Activated CD4-positive, alpha-beta T cell treated with anti-CD3 and anti-CD28 coated beads for 36 hours (primary cell): Measurements from ENCODE around the gene KATNB1. TPM values are rescaled to one million over a fixed set of nuclear protein-coding genes. Genes with fewer than 3 reads are reported as not detected.
"Not testable (repeated sequence)": the region's sequence is repeated elsewhere in the genome, so short reads cannot be mapped to it uniquely, and the experiment has no call there.

Source experiments
- ATAC-seq: fragments of 200-7000 bp; cut with Tn5 transposase; one replicate; pipeline ENCODE4 v1.10.0; 2021; ENCODE audit warnings: mild to moderate bottlenecking, moderate library complexity
- CTCF ChIA-PET: fragments of 350-600 bp; sonication (Branson Sonifier 250); formaldehyde crosslinking; loops from one replicate; lab custom pipeline; 2021; ENCODE audit warnings: antibody characterized with exemption; lab: Charles Lee
- POLR2A ChIA-PET: fragments of 350-600 bp; sonication (Branson Sonifier 250); formaldehyde crosslinking; loops from one replicate; lab custom pipeline; 2021; ENCODE audit warnings: antibody characterized with exemption, inconsistent platforms; lab: Charles Lee
- DNase-seq: peaks from one replicate; pipeline ENCODE4 v3.0.0-alpha.2; 2020
- H3K27ac Mint-ChIP-seq: one replicate; pipeline ENCODE4 v1.8.0; 2021; ENCODE audit warnings: mixed read lengths
- H3K27me3 Mint-ChIP-seq: one replicate; pipeline ENCODE4 v1.8.0; 2021; ENCODE audit warnings: mixed read lengths
- H3K36me3 Mint-ChIP-seq: one replicate; pipeline ENCODE4 v1.8.0; 2021; ENCODE audit warnings: low read depth, mixed read lengths
- H3K4me1 Mint-ChIP-seq: one replicate; pipeline ENCODE4 v1.8.0; 2021; ENCODE audit warnings: mixed read lengths
- H3K4me3 Mint-ChIP-seq: one replicate; pipeline ENCODE4 v1.8.0; 2021; ENCODE audit warnings: mild to moderate bottlenecking, moderate library complexity, mixed read lengths
- H3K9me3 Mint-ChIP-seq: one replicate; pipeline ENCODE4 v1.8.0; 2021; ENCODE audit warnings: low read depth, mixed read lengths
- intact Hi-C, 2 experiments: fragments of 100-400 bp; cut with DNase I in 1 of 2; cut with micrococcal nuclease in 1 of 2; formaldehyde crosslinking; loops; one replicate each; pipeline versions ENCODE4 v1.14.2 to v1.15.1; 2022 to 2024; cut with DNase I, micrococcal nuclease
- total RNA-seq, 2 experiments: library from RNA; stranded (reverse); gene quantifications; one replicate each; pipeline ENCODE4 v1.2.3, GENCODE V29; 2021

KATNB1 gene
- total RNA-seq, 2 experiments from 2014 or later, result 28.1 to 29.3 TPM

DNA sequence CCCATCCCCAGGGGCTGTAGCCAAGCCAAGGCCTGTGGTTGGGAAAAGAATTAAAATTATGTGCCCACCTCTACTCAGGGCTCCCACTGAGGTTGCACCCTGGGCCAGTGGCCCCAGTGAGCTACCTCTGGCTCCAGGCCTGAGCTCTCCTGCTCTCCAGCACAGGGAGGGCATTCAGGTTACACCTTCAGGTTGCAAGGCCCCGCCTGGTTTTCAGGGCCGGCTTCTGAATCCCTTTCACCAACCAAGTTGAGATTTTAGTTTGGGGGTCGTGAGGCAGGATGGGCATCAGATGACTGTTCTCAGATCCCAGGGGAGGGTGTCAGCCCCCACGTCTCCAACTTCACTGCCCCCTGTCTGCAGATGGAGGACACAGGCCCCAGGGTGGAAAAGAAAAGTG, 8.0 kb upstream of the KATNB1 start:
- peaks cover under 1% of the 10 kb centered on the region for H3K36me3 Mint-ChIP-seq
- no peak overlapping the region for H3K27ac Mint-ChIP-seq
- intact Hi-C loops, result no loop called here
- ATAC-seq (no peak), DNase-seq (no peak)
- ChIA-PET CTCF (interaction anchor here (1.4 kb wide), 1 partner anchor 8 kb away, joined by 3 read pairs; the partner anchor contains the start of gene KATNB1), POLR2A (no interaction called here)
- no peak overlapping the region for H3K4me3 Mint-ChIP-seq
- H3K9me3 Mint-ChIP-seq, result peaks cover 3% of the 10 kb centered on the region
- no peaks in the 10 kb centered on the region for H3K4me1 Mint-ChIP-seq
- H3K27me3 Mint-ChIP-seq, result no peaks in the 10 kb centered on the region

DNA sequence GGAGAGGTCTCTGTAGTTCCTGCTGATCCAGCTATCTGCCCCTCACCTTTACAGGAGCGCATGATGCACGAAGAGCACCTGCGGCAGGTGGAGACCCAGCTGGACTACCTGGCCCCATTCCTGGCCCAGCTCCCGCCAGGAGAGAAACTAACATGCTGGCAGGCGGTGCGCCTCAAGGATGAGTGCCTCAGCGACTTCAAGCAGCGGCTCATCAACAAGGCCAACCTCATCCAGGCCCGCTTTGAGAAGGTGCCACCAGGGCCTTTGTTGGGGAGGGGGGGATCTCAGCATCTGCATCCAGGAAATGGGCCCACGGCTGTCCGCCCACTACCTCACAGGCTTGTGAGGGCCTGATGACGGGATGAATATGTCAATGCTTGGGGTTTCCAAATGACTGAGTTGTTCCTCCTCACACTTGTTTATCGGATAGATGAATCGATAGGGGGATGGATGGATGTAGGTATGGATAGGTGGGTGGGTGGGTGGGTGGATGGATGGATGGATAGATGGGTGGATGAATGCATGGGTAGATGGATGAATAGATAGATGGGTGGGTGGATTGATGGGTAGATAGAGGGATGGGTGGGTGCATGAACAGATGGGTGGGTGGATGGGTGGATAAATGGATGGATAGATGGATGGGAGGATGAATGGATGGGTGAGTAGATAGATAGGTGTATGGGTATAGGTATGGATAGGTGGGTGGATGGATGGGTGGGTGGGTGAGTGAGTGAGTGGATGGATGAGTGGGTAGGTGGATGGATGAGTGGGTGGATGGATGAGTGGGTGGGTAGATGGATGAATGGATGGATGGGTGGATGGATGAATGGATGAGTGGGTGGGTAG, 7.0 kb upstream of the KATNB1 start:
- POLR2A ChIA-PET, result no interaction called here
- Mint-ChIP-seq H3K4me1 (no peaks in the 10 kb centered on the region), H3K36me3 (peaks cover 8% of the 10 kb centered on the region), H3K27me3 (no peaks in the 10 kb centered on the region), H3K27ac (no peak overlapping the region), H3K9me3 (peaks cover 10% of the 10 kb centered on the region), H3K4me3 (no peak overlapping the region)
- intact Hi-C loops, result no loop called here
- CTCF ChIA-PET, result interaction anchor here (0.6 kb wide), 1 partner anchor 577 kb away, joined by 3 read pairs; no protein-coding TSS in a partner anchor
- peak; percentile 40 for ATAC-seq
- DNase-seq, result peak; percentile 45

DNA sequence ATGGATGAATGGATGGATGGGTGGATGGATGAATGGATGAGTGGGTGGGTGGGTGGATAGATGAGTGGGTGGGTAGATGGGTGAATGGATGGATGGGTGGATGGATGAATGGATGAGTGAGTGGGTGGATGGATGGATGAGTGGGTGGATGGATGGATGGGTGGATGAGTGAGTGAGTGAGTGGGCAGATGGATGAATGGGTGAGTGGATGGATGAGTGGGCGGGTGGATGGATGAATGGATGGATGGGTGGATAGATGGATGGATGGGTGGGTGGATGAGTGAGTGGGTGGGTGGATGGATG, 6.4 kb upstream of the KATNB1 start:
- CTCF ChIA-PET, result no interaction called here
- DNase-seq (no peak), ATAC-seq (no peak)
- Mint-ChIP-seq H3K4me3 (no peak overlapping the region), H3K27me3 (no peaks in the 10 kb centered on the region), H3K27ac (no peak overlapping the region), H3K4me1 (no peaks in the 10 kb centered on the region), H3K36me3 (peaks cover 11% of the 10 kb centered on the region), H3K9me3 (peaks cover 10% of the 10 kb centered on the region)
- intact Hi-C loops, result no loop called here
- POLR2A ChIA-PET, result no interaction called here

DNA sequence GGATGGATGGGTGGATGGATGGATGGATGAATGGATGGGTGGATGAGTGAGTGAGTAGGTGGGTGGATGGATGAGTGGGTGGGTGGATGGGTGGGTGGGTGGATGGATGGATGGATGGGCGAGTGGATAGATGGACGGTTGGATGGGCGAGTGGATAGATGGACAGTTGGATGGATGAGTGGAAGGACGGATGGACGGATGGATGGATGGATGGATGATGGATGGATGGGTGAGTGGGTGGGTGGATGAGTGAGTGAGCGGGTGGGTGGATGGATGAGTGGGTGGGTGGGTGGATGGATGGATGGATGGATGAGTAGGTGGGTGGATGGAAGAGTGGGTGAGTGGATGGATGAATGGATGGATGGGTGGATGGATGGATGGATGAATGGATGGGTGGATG, 5.7 kb upstream of the KATNB1 start:
- H3K27ac Mint-ChIP-seq, DNase-seq, ATAC-seq, H3K27me3 Mint-ChIP-seq, H3K4me3 Mint-ChIP-seq, H3K4me1 Mint-ChIP-seq, POLR2A ChIA-PET: not testable (repeated sequence)
- H3K9me3 Mint-ChIP-seq, result peaks cover 10% of the 10 kb centered on the region
- peaks cover 11% of the 10 kb centered on the region for H3K36me3 Mint-ChIP-seq
- CTCF ChIA-PET, result interaction anchor here (0.8 kb wide), 1 partner anchor 268 kb away, joined by 6 read pairs; no protein-coding TSS in a partner anchor
- intact Hi-C loops, result loop anchor here in 1 of 2 experiments (10.0 kb wide), 1 partner anchor 1305 kb away; the partner anchor contains the start of gene AMFR

DNA sequence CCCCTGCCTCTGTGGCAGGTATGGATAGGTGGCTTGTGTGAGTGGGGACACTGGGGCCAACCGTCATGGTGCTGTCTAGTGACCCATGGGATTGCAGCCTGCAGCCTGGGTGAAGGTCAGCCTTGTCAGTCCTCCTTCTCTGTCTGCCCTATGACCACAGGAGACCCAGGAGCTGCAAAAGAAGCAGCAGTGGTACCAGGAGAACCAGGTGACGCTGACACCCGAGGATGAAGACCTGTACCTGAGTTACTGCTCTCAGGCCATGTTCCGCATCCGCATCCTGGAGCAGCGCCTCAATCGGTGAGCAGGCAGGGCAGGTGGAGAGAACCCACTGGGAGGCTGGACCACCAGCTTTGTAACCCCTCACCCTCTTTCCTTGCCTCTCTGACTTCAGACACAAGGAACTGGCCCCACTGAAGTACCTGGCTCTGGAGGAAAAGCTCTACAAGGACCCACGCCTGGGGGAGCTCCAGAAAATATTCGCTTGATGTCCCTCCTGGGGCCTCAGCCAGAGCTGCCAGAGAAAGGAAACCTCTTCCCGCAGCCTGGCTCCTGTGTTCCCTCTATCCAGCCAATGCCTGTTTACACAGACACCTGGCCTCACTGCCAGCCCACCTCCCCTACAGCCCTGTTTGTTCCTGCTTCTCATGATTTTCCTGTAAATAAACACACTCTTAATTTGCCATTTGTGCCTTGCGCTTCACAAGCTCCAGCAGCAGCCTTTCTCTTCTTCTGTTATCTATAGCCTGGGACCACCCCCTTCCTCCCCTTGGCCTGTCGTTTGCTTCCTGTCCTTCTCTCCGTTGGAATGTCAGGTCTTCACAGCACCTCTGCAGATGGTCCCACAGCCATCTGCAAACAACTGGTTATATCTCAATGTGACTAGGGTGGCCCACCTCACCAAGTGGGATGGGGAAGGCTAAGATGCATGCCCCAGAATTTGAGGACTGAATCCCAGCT, 4.5 kb upstream of the KATNB1 start:
- ChIA-PET CTCF (interaction anchor here (0.8 to 1.0 kb wide), 3 partner anchors 18 to 269 kb away, joined by 3 to 6 read pairs (median 4); no protein-coding TSS in a partner anchor), POLR2A (no interaction called here)
- H3K27ac Mint-ChIP-seq, result no peak overlapping the region
- ATAC-seq, result no peak
- H3K9me3 Mint-ChIP-seq, result peaks cover 10% of the 10 kb centered on the region
- no peak overlapping the region for H3K4me3 Mint-ChIP-seq
- H3K27me3 Mint-ChIP-seq, result no peaks in the 10 kb centered on the region
- no peak for DNase-seq
- intact Hi-C loops, result loop anchor here in 1 of 2 experiments (10.0 kb wide), 1 partner anchor 1306 kb away; the partner anchor contains the start of gene AMFR
- peaks cover 3% of the 10 kb centered on the region for H3K4me1 Mint-ChIP-seq
- peaks cover 11% of the 10 kb centered on the region for H3K36me3 Mint-ChIP-seq

DNA sequence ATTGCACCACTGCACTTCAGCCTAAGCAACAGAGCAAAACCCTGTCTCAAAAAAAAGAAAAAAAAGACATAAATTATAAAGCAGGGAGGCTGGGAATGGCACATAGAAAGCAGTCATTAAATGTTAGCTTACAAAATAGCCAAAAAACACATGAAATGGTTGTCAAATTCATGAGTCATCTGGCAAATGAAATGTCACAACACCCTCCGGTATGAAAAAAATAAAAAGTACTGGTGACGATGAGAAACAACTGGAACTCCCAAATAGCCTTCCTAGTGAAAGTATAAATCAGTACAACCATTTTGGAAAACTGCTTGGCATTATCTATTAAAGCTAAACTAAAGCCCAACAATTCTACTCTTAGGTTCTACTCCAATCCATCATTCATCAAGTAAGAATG, 3.5 kb upstream of the KATNB1 start:
- no peak overlapping the region for H3K4me3 Mint-ChIP-seq
- ATAC-seq (no peak), DNase-seq (no peak)
- no peaks in the 10 kb centered on the region for H3K27me3 Mint-ChIP-seq
- intact Hi-C loops, result loop anchor here in 1 of 2 experiments (10.0 kb wide), 1 partner anchor 1307 kb away; the partner anchor contains the start of gene AMFR
- H3K4me1 Mint-ChIP-seq, result peaks cover 13% of the 10 kb centered on the region
- POLR2A ChIA-PET, result no interaction called here
- peaks cover 10% of the 10 kb centered on the region for H3K9me3 Mint-ChIP-seq
- H3K27ac Mint-ChIP-seq, result no peak overlapping the region
- peaks cover 11% of the 10 kb centered on the region for H3K36me3 Mint-ChIP-seq
- CTCF ChIA-PET, result interaction anchor here (0.8 kb wide), 2 partner anchors 23 to 166 kb away, joined by 3 to 4 read pairs; no protein-coding TSS in a partner anchor

DNA sequence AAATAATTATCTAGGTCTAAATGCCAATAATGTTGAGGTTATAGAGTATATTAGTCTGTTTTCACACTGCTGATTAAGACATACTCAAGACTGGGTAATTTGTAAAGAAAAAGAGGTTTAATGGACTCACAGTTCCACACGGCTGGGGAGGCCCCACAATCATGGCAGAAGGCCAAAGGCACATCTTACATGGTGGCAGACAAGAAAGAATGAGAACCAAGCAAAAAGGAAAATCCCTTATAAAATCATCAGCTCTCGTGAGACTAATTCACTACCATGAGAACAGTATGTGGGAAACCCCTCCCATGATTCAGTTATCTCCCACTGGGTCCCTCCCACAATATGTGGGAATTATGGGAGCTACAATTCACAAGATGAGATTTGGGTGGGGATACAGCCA, 2.9 kb upstream of the KATNB1 start:
- DNase-seq, result no peak
- Mint-ChIP-seq H3K36me3 (peaks cover 14% of the 10 kb centered on the region), H3K27ac (no peak overlapping the region), H3K27me3 (no peaks in the 10 kb centered on the region), H3K4me3 (peak overlapping the region; percentile 18), H3K9me3 (peaks cover 10% of the 10 kb centered on the region), H3K4me1 (peaks cover 20% of the 10 kb centered on the region)
- ChIA-PET CTCF (interaction anchor here (0.8 kb wide), 1 partner anchor 167 kb away, joined by 3 read pairs; no protein-coding TSS in a partner anchor), POLR2A (no interaction called here)
- no peak for ATAC-seq
- intact Hi-C loops, result loop anchor here in 1 of 2 experiments (10.0 kb wide), 1 partner anchor 1308 kb away; the partner anchor contains the start of gene AMFR

DNA sequence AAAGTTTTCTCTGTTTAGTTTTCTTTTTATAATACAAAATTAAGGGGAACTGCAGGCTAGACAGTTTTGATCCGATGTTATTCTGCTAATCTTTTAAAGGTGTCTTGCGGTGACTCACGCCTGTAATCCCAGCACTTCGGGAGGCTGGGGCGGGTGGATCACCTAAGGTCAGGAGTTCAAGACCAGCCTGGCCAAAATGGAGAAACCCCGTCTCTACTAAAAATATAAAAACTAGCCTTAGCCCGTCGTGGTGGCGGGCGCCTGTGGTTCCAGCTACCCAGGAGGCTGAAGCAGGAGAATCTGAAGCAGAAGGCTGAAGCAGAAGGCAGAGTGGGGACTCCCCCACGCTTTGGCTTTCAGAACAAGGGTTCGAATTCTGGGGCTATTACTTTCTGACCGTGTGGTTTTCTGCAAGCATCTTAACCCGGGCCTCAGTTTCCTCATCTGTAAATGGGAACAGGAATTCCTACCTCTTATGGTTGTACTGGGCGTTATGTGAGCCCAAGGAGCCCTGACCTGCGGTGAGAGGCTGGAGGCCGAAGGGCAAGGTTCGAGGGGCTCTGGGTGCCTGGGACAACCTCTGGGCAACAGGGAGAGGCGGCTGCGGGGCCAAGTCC, 1.2 kb upstream of the KATNB1 start:
- Mint-ChIP-seq H3K9me3 (peaks cover 10% of the 10 kb centered on the region), H3K27me3 (no peaks in the 10 kb centered on the region), H3K27ac (peak overlapping the region; percentile 96), H3K4me1 (peaks cover 22% of the 10 kb centered on the region), H3K4me3 (peak overlapping the region; percentile 92), H3K36me3 (peaks cover 16% of the 10 kb centered on the region)
- ATAC-seq (no peak), DNase-seq (no peak)
- intact Hi-C loops, result loop anchor here (2.0 to 10.0 kb wide), 2 partner anchors 548 to 1310 kb away; partner anchors contain the start of genes PSME3IP1 (in 2 of the 2), RSPRY1 (in 2 of the 2) and AMFR (in 1 of the 2)
- ChIA-PET CTCF (interaction anchor here (1.2 to 3.2 kb wide), 5 partner anchors 10 to 158 kb away, joined by 4 to 16 read pairs (median 9); no protein-coding TSS in a partner anchor), POLR2A (no interaction called here)

DNA sequence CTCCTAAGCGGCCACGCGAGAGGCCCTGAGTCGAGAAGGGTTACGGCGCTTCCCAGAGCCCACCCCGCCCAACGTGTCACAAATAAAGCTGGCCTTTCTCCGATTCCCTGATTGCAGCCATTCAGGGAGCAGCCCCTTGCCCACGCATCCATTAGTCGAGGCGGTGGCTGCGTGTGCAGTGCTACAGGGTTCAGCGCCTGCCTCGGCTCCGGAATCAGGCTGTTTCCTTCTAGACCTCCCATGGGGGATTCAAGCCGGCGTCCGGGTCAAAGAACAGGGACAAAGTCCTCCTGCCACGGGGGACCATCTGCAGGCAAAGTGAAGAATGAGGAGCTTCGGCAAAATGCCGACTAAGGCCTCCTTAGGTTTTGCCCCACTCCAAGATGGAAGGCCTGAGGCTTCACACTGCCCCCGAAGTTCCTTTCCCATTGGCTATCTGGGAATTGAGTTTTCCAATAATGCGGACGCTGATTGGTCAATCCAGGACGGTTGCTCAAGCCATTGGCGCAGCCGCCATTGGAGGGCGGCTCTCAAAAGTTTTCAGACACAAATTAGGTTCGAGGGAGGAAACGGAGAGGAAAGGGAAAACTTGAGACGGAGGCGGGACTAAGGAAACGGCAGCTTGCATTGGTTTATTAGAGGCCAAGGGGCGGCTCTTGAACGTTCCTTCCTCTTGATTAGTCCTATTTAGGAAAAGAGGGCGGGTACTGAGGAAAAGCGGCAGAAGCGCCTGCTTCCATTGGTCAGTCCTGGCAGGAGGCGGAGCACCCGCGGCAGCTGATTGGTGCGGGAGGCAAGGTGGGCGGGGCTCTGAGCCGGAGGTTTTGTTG, 430 bp upstream of the KATNB1 start:
- Mint-ChIP-seq H3K36me3 (peaks cover 16% of the 10 kb centered on the region), H3K4me3 (peak overlapping the region; percentile 92), H3K27me3 (no peaks in the 10 kb centered on the region), H3K9me3 (peaks cover 10% of the 10 kb centered on the region), H3K27ac (peak overlapping the region; percentile 96), H3K4me1 (peaks cover 22% of the 10 kb centered on the region)
- POLR2A ChIA-PET, result interaction anchor here (0.5 to 1.1 kb wide), 6 partner anchors 13 to 261 kb away, joined by 3 to 5 read pairs (median 3); no protein-coding TSS in a partner anchor
- CTCF ChIA-PET, result interaction anchor here (0.9 to 3.2 kb wide), 11 partner anchors 8 to 159 kb away, joined by 3 to 16 read pairs (median 4); no protein-coding TSS in a partner anchor
- DNase-seq, result peak; percentile 98
- ATAC-seq, result peak; percentile 95
- intact Hi-C loops, result loop anchor here (1.0 to 10.0 kb wide), 19 partner anchors 22 to 1310 kb away; partner anchors contain the start of genes CIAPIN1 (in 2 of the 2), COQ9 (in 2 of the 2), PSME3IP1 (in 2 of the 2) and RSPRY1 (in 2 of the 2)
